GM23248 (cell line): Measurements from ENCODE around the gene PDLIM5.

ENCODE experiments used
- EZH2 ChIP-seq: fragments of 200-600 bp; sonication (generic); IDR thresholded peaks from 2 replicates; pipeline ENCODE4 v1.6.1; 2018; ENCODE audit warnings: antibody characterized with exemption, mild to moderate bottlenecking; ENCODE audit not compliant: insufficient read depth, poor library complexity, severe bottlenecking
- EZH2phosphoT487 ChIP-seq: fragments of 200-600 bp; sonication (generic); IDR thresholded peaks from 2 replicates; pipeline ENCODE4 v1.6.1; 2018; ENCODE audit warnings: antibody characterized with exemption, moderate library complexity, mild to moderate bottlenecking, low read depth; ENCODE audit not compliant: insufficient read depth

- TF ChIP-seq EZH2 (no peak), EZH2phosphoT487 (no peak)
Observed at GRCh38 chr4:94462572-94462971, 10.8 kb downstream of the PDLIM5 start.
